ENCODE results near the gene MPHOSPH6.

GRCh38 chr16:82187829-82188228 lies 17.8 kb upstream of the MPHOSPH6 start:
- TF ChIP-seq, protein P1, sequence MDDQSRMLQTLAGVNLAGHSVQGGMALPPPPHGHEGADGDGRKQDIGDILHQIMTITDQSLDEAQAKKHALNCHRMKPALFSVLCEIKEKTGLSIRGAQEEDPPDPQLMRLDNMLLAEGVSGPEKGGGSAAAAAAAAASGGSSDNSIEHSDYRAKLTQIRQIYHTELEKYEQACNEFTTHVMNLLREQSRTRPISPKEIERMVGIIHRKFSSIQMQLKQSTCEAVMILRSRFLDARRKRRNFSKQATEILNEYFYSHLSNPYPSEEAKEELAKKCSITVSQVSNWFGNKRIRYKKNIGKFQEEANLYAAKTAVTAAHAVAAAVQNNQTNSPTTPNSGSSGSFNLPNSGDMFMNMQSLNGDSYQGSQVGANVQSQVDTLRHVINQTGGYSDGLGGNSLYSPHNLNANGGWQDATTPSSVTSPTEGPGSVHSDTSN (IDR thresholded peaks at IDR 0.05), result no peak
- TF ChIP-seq RCOR1 (IDR thresholded peaks at IDR 0.05; ENCODE audit: low read length) (no peak), TCF12 (IDR thresholded peaks at IDR 0.05) (no peak), MXI1 (IDR thresholded peaks at IDR 0.05; ENCODE audit: low read depth, low read length) (no peak), REST (IDR thresholded peaks at IDR 0.05; ENCODE audit: low read depth, low read length) (no peak), RAD21 (IDR thresholded peaks at IDR 0.05; ENCODE audit: low read length) (no peak), POLR2AphosphoS5 (IDR thresholded peaks at IDR 0.05; ENCODE audit: low read depth, low read length) (no peak), EP300 (IDR thresholded peaks at IDR 0.05; ENCODE audit: borderline replicate concordance in 1 of 2, low read depth in 1 of 2, low read length in 1 of 2) (no peak), GATA2 (CRISPR knock-in tag; IDR thresholded peaks at IDR 0.05) (no peak), NRF1 (IDR thresholded peaks at IDR 0.05; ENCODE audit: low read depth, low read length) (no peak), NFIC (IDR thresholded peaks at IDR 0.05; ENCODE audit: borderline replicate concordance) (no peak), USF1 (IDR thresholded peaks at IDR 0.05; ENCODE audit: borderline replicate concordance, low read depth) (no peak), JUND (IDR thresholded peaks at IDR 0.05) (no peak)
- TF ChIP-seq, protein P2, sequence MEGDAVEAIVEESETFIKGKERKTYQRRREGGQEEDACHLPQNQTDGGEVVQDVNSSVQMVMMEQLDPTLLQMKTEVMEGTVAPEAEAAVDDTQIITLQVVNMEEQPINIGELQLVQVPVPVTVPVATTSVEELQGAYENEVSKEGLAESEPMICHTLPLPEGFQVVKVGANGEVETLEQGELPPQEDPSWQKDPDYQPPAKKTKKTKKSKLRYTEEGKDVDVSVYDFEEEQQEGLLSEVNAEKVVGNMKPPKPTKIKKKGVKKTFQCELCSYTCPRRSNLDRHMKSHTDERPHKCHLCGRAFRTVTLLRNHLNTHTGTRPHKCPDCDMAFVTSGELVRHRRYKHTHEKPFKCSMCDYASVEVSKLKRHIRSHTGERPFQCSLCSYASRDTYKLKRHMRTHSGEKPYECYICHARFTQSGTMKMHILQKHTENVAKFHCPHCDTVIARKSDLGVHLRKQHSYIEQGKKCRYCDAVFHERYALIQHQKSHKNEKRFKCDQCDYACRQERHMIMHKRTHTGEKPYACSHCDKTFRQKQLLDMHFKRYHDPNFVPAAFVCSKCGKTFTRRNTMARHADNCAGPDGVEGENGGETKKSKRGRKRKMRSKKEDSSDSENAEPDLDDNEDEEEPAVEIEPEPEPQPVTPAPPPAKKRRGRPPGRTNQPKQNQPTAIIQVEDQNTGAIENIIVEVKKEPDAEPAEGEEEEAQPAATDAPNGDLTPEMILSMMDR (IDR thresholded peaks at IDR 0.05), result no peak

All from SK-N-SH (cell line).